Left lung (tissue), 10 donors: ENCODE data around the gene FAM3C. TPM values are rescaled to one million over a fixed set of nuclear protein-coding genes. Genes with fewer than 3 reads are reported as not detected.

Experiments used
- ATAC-seq: fragments of 200-7000 bp; cut with Tn5 transposase; one replicate; pipeline ENCODE4 v1.9.1; 2020; ENCODE audit warnings: moderate library complexity
- DNase-seq, 4 donors: peaks; one replicate each; pipeline ENCODE4 v3.0.0-alpha.2; 2013 to 2020
- H3K27ac ChIP-seq, 2 donors: fragments of 200-600 bp; sonication (generic) in 1 of 2; one replicate each; pipeline versions ENCODE4 v1.5.0 to v1.8.0; 2020 to 2021
- H3K27me3 ChIP-seq, 2 donors: fragments of 200-600 bp; sonication (generic) in 1 of 2; one replicate each; pipeline versions ENCODE4 v1.5.0 to v1.8.0; 2020 to 2021
- H3K36me3 ChIP-seq, 2 donors: fragments of 200-600 bp; sonication (generic) in 1 of 2; one replicate each; pipeline versions ENCODE4 v1.5.0 to v1.8.0; 2020 to 2021
- H3K4me1 ChIP-seq, 2 donors: fragments of 200-600 bp; one replicate each; pipeline ENCODE4 v1.8.0; 2021
- H3K4me3 ChIP-seq, 2 donors: fragments of 200-600 bp; sonication (generic) in 1 of 2; one replicate each; pipeline versions ENCODE4 v1.5.0 to v1.8.0; 2020 to 2021; ENCODE audit warnings: mild to moderate bottlenecking in 1 of 2
- H3K9me3 ChIP-seq, 2 donors: fragments of 200-600 bp; sonication (generic) in 1 of 2; one replicate each; pipeline versions ENCODE4 v1.5.0 to v1.8.0; 2020 to 2021
- intact Hi-C, 2 donors: fragments of 100-400 bp; cut with DNase I; formaldehyde crosslinking; loops; one replicate each; pipeline versions ENCODE4 v1.11.2 to v1.14.2; 2022
- polyA plus RNA-seq, 6 donors: library from polyadenylated mRNA; unstranded; fragments of 120-200 nt; gene quantifications; one replicate each; pipeline ENCODE4 v1.2.1, GENCODE V29; 2013; ENCODE audit not compliant: insufficient read length in 6 of 6
- total RNA-seq, 2 donors: library from RNA; stranded (reverse); fragmentation: NEBNext Ultra II Directional; extraction: Animal tissue kit (Norgen Biotek cat#: 25700); gene quantifications; one replicate each; pipeline ENCODE4 v1.2.1, GENCODE V29; 2021
- TF ChIP-seq, protein P1 (sequence below), 2 donors: fragments of 200-600 bp; sonication (generic) in 1 of 2; IDR thresholded peaks; one replicate each; pipeline versions ENCODE4 v1.5.0 to v1.8.0; 2021; ENCODE audit warnings: antibody characterized with exemption in 2 of 2
- donor health status: DM: no; HTN: yes; CAD: no.
- donor health status: DM: no; HTN: no; CAD: no.

FAM3C gene
- total and polyA plus RNA-seq, 8 donors: 44.1 to 78.4 (median 70.1) TPM

DNA sequence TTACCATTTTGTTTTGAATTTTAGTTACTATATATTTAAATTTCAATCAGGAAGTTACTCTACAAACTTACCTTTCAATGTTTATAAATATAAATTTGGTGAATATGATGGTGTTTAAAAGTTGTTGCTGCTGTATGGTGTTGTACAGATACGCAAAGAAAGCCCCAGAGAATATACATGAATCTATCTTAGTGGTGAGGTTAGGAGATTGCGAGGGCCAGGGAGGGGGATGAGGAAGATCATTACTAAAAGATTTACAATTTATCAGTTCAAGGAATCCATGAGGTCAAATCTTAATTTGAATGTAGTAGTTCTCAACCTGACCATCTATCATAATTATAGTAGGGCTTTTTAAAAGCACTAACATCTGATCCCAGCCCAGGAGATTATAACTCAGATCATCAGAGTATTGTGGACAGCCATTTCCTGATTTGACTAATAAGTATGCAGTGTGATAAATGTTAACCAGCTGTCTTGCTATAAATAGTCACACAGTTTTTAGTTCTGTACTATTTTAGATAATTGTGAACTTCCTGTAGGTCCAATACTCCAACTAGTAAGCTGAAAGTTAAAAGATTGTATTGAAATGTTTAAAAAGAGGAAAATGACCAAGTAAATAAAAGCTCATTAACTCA is 23.6 kb downstream of the FAM3C start:
- H3K4me1 ChIP-seq: peaks cover 0 to 17% of the 10 kb centered on the region in 2 donors
- no peak overlapping the region for H3K4me3 ChIP-seq
- TF ChIP-seq, protein P1, sequence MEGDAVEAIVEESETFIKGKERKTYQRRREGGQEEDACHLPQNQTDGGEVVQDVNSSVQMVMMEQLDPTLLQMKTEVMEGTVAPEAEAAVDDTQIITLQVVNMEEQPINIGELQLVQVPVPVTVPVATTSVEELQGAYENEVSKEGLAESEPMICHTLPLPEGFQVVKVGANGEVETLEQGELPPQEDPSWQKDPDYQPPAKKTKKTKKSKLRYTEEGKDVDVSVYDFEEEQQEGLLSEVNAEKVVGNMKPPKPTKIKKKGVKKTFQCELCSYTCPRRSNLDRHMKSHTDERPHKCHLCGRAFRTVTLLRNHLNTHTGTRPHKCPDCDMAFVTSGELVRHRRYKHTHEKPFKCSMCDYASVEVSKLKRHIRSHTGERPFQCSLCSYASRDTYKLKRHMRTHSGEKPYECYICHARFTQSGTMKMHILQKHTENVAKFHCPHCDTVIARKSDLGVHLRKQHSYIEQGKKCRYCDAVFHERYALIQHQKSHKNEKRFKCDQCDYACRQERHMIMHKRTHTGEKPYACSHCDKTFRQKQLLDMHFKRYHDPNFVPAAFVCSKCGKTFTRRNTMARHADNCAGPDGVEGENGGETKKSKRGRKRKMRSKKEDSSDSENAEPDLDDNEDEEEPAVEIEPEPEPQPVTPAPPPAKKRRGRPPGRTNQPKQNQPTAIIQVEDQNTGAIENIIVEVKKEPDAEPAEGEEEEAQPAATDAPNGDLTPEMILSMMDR (IDR thresholded peaks at IDR 0.05): no peak
- ATAC-seq (no peak), DNase-seq (no peak)
- H3K27ac ChIP-seq: peak overlapping the region in 1 of 2 donors; percentile 21
- intact Hi-C loops: no loop called here
- peaks cover 0 to 18% of the 10 kb centered on the region in 2 donors for H3K36me3 ChIP-seq
- no peaks in the 10 kb centered on the region for H3K27me3 ChIP-seq
- H3K9me3 ChIP-seq: no peaks in the 10 kb centered on the region

DNA sequence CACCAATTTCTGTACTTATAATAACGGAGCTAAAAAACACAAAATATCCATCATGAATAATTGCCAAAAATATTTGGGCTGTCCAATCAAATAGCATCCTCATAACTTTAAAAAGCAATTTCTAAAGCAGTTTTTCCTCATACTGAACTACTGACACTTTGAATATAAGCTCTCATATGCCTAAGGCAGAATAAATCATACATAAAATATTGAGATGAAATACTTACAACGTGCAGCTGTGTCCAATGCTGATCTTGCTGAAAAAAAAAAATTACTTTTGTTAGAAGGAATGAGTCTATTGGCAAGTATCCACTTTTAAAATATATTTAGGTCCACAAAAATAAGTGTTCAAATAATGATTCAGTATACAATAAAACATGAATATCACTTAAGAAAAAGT is 24.2 kb downstream of the FAM3C start:
- intact Hi-C loops: no loop called here
- no peak for ATAC-seq

DNA sequence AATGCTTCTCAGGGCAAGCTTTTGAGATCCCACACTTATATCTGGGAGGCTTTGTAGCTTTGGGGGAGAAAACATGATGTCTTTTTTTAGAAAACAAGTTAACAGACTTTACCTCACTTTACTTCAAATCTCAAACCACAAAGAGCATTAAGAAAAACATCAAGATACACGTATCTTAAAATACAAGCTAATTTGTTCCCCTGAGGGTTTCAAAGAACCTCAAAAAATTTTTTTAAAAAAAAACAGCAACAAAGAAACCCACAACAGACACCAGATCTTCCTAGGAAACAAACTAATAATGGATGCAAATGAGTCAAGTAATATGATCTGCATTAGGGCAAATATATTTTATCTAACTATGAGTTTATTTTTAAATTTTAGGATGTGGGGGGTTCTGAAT is 24.7 kb downstream of the FAM3C start:
- TF ChIP-seq, protein P1 (IDR thresholded peaks at IDR 0.05): no peak
- no peaks in the 10 kb centered on the region for H3K9me3 ChIP-seq
- no peak overlapping the region for H3K4me3 ChIP-seq
- intact Hi-C loops: no loop called here
- ATAC-seq (no peak), DNase-seq (no peak)
- H3K36me3 ChIP-seq: peaks cover 0 to 8% of the 10 kb centered on the region in 2 donors
- no peaks in the 10 kb centered on the region for H3K27me3 ChIP-seq
- H3K4me1 ChIP-seq: peaks cover 0 to 17% of the 10 kb centered on the region in 2 donors
- H3K27ac ChIP-seq: no peak overlapping the region

More for the DNA sequence above, 24.2 kb downstream of the FAM3C start:
- H3K9me3 ChIP-seq: no peaks in the 10 kb centered on the region
- peaks cover 0 to 17% of the 10 kb centered on the region in 2 donors for H3K4me1 ChIP-seq
- no peak overlapping the region for H3K27ac ChIP-seq
- H3K4me3 ChIP-seq: no peak overlapping the region
- TF ChIP-seq, protein P1 (IDR thresholded peaks at IDR 0.05): no peak
- no peak for DNase-seq
- no peaks in the 10 kb centered on the region for H3K27me3 ChIP-seq
- H3K36me3 ChIP-seq: peaks cover 0 to 13% of the 10 kb centered on the region in 2 donors

DNA sequence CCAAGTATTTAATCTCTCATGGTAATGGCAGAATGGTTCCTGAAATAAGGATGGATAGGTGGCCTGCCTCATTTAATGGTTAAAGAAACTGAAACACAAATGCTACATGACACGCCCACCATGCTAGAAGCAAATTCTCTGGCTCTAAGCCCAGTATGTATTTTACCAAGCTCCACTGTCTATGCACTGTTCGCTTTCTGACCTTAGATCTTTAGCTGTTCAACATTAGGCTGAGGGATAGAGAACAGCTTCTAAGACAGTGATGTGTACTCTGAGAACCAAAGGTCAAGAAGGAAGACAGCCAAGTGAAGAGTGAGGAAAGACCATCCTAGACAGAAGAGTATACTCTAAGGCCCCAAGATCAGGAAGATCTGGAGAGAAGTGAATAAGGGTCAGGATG is 26.6 kb downstream of the FAM3C start:
- H3K36me3 ChIP-seq: no peaks in the 10 kb centered on the region
- no peak overlapping the region for H3K27ac ChIP-seq
- no peaks in the 10 kb centered on the region for H3K27me3 ChIP-seq
- peaks cover 0 to 17% of the 10 kb centered on the region in 2 donors for H3K4me1 ChIP-seq
- TF ChIP-seq, protein P1 (IDR thresholded peaks at IDR 0.05): no peak
- ATAC-seq: peak; percentile 24
- H3K9me3 ChIP-seq: no peaks in the 10 kb centered on the region
- H3K4me3 ChIP-seq: no peak overlapping the region
- intact Hi-C loops: loop anchor here in 1 of 2 donors (5.0 kb wide), 1 partner anchor 178 kb away; no protein-coding TSS in a partner anchor
- no peak for DNase-seq

DNA sequence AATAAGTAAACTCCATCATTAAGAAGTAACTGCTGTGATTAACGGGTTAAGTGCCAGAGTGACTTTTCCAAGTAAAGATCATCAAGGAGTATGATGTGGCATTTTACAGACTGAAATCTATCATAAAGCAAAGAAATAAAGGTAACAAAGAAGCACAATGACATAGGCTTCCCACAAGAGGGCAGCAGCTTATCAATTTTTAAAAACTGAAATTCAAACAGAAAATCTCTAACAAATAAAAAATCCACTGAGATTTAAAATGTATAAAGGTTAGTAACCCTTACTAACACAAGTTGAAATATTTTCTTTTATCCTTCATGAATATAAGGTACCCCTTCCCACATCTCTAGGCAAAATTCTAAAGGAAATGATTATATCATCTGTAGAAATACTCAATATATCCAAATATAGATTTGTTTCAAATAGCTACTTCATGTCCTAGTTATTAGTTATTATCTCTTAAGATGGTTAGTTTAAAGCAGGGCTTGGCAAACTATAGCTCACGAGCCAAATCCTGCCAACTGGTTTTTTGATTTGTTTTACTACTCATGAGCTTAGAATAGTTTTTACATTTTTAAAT is 29.2 kb downstream of the FAM3C start:
- no peaks in the 10 kb centered on the region for H3K9me3 ChIP-seq
- no peak overlapping the region for H3K4me3 ChIP-seq
- TF ChIP-seq, protein P1 (IDR thresholded peaks at IDR 0.05): peak; percentile 60 to 61
- H3K27ac ChIP-seq: no peak overlapping the region
- no peaks in the 10 kb centered on the region for H3K27me3 ChIP-seq
- H3K36me3 ChIP-seq: peaks cover 0 to 15% of the 10 kb centered on the region in 2 donors
- DNase-seq: peak in 1 of 4 donors; percentile 50
- peak; percentile 60 for ATAC-seq
- intact Hi-C loops: loop anchor here in 1 of 2 donors (5.0 kb wide), 1 partner anchor 180 kb away; no protein-coding TSS in a partner anchor
- peaks cover 0 to 8% of the 10 kb centered on the region in 2 donors for H3K4me1 ChIP-seq
